Measurements from ENCODE around the gene FTO. TPM values are rescaled to one million over a fixed set of nuclear protein-coding genes. Genes with fewer than 3 reads are reported as not detected.

FTO gene
- total RNA-seq, 1 donor from 2014 or later = 65.8 TPM

GRCh38 chr16:53947642-53948041 is 243.7 kb downstream of the FTO start:
- no peak overlapping the region for H3K4me3 Mint-ChIP-seq
- peaks cover 42% of the 10 kb centered on the region for H3K4me1 Mint-ChIP-seq
- no peaks in the 10 kb centered on the region for H3K9me3 Mint-ChIP-seq
- intact Hi-C loops (cut with micrococcal nuclease) = loop anchor here (5.0 kb wide), 2 partner anchors 1310 to 1755 kb away; no protein-coding TSS in a partner anchor
- POLR2A ChIA-PET = no interaction called here
- no peak overlapping the region for H3K27ac Mint-ChIP-seq
- DNase-seq (no peak), ATAC-seq (ENCODE audit: low read depth) (no peak)
- no peaks in the 10 kb centered on the region for H3K27me3 Mint-ChIP-seq
- H3K36me3 Mint-ChIP-seq (ENCODE audit: low read depth) = no peaks in the 10 kb centered on the region
- CTCF ChIA-PET = interaction anchor here (1.9 kb wide), 1 partner anchor 1517 kb away, joined by 4 read pairs; no protein-coding TSS in a partner anchor
- TF ChIP-seq CTCF (IDR thresholded peaks at IDR 0.05) = no peak

GRCh38 chr16:53948326-53948725 is 244.4 kb downstream of the FTO start:
- no peak for TF ChIP-seq CTCF (IDR thresholded peaks at IDR 0.05)
- ChIA-PET CTCF (interaction anchor here (1.9 kb wide), 1 partner anchor 1517 kb away, joined by 4 read pairs; no protein-coding TSS in a partner anchor), POLR2A (no interaction called here)
- Mint-ChIP-seq H3K4me1 (peaks cover 46% of the 10 kb centered on the region), H3K9me3 (no peaks in the 10 kb centered on the region), H3K27me3 (no peaks in the 10 kb centered on the region), H3K36me3 (ENCODE audit: low read depth) (no peaks in the 10 kb centered on the region), H3K27ac (no peak overlapping the region), H3K4me3 (no peak overlapping the region)
- intact Hi-C loops (cut with micrococcal nuclease) = loop anchor here (5.0 kb wide), 2 partner anchors 1309 to 1754 kb away; no protein-coding TSS in a partner anchor
- DNase-seq (no peak), ATAC-seq (ENCODE audit: low read depth) (no peak)

GRCh38 chr16:53948734-53949430 is 244.9 kb downstream of the FTO start:
- ChIA-PET CTCF (no interaction called here), POLR2A (no interaction called here)
- Mint-ChIP-seq H3K27ac (no peak overlapping the region), H3K27me3 (no peaks in the 10 kb centered on the region), H3K36me3 (ENCODE audit: low read depth) (no peaks in the 10 kb centered on the region), H3K9me3 (no peaks in the 10 kb centered on the region), H3K4me1 (peaks cover 46% of the 10 kb centered on the region), H3K4me3 (no peak overlapping the region)
- DNase-seq (no peak), ATAC-seq (ENCODE audit: low read depth) (no peak)
- intact Hi-C loops (cut with micrococcal nuclease) = loop anchor here (5.0 kb wide), 2 partner anchors 1308 to 1753 kb away; no protein-coding TSS in a partner anchor
- no peak for TF ChIP-seq CTCF (IDR thresholded peaks at IDR 0.05)

- Mint-ChIP-seq H3K4me1 (peaks cover 46% of the 10 kb centered on the region), H3K36me3 (ENCODE audit: low read depth) (no peaks in the 10 kb centered on the region), H3K9me3 (no peaks in the 10 kb centered on the region), H3K4me3 (peak overlapping the region; percentile 65), H3K27ac (peak overlapping the region; percentile 74), H3K27me3 (no peaks in the 10 kb centered on the region)
- ATAC-seq (ENCODE audit: low read depth) = peak; percentile 45
- POLR2A ChIA-PET = no interaction called here
- CTCF ChIA-PET = no interaction called here
- no peak for TF ChIP-seq CTCF (IDR thresholded peaks at IDR 0.05)
- intact Hi-C loops (cut with micrococcal nuclease) = loop anchor here (5.0 kb wide), 2 partner anchors 1307 to 1752 kb away; no protein-coding TSS in a partner anchor
- DNase-seq = no peak
Observed at GRCh38 chr16:53949715-53950410, 245.9 kb downstream of the FTO start.

- intact Hi-C loops (cut with micrococcal nuclease) = no loop called here
- no peak for TF ChIP-seq CTCF (IDR thresholded peaks at IDR 0.05)
- Mint-ChIP-seq H3K36me3 (ENCODE audit: low read depth) (no peaks in the 10 kb centered on the region), H3K4me3 (no peak overlapping the region), H3K27me3 (no peaks in the 10 kb centered on the region), H3K27ac (no peak overlapping the region), H3K9me3 (no peaks in the 10 kb centered on the region), H3K4me1 (peaks cover 46% of the 10 kb centered on the region)
- ATAC-seq (ENCODE audit: low read depth) = no peak
- ChIA-PET CTCF (no interaction called here), POLR2A (no interaction called here)
- no peak for DNase-seq
Observed at GRCh38 chr16:53950677-53951076, 246.7 kb downstream of the FTO start.

Measured in activated B cell treated with CpG ODN at 0.5 μM for 24 hours (primary cell).